ENCODE results near the gene LENG9. TPM values are rescaled to one million over a fixed set of nuclear protein-coding genes. Genes with fewer than 3 reads are reported as not detected.

LENG9 gene
- total RNA-seq, 1 experiment from 2014 or later = 4.2 TPM

DNA sequence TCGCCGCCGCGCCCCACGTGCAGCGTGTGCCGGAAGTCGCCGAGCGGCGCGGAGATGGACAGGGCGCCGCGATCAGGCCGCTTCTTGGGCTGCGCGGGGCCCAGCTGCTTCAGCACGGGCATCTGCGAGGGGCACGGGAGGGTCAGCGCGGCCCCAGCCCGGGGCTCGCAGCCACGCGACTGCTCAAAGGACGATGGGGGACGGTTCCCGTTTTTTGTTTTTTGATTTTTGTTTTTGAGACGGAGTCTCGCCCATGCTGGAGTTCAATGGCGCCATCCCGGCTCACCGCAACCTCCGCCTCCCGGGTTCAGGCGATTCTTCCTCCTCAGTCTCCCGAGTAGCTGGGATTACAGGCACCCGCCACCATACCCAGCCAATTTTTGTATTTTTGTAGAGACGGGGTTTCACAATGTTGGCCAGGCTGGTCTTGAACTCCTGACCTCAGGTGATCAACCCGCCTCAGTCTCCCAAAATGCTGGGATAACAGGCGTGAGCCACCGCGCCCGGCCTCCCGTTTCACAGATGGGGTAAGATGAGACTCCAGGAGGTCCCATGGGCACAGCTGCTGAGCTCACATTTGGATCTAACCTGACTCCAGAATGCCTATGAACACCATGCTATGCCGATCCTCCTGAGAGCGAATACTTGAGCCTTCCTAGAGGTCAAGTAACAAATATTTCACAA is 2.0 kb upstream of the LENG9 start:
- no peak for DNase-seq (ENCODE audit: low spot score)
- H3K27me3 ChIP-seq (replicated peaks; ENCODE audit: insufficient read depth, low read depth, low read length, poor library complexity) = no peaks in the 10 kb centered on the region
- peaks cover 13% of the 10 kb centered on the region for H3K36me3 ChIP-seq (ENCODE audit: insufficient read depth, low read length, poor library complexity, severe bottlenecking)
- ChIA-PET CTCF (no interaction called here), POLR2A (ENCODE audit: low non-redundant PET) (no interaction called here)
- H3K4me1 ChIP-seq (ENCODE audit: insufficient read depth, low read length, poor library complexity, severe bottlenecking) = peaks cover 54% of the 10 kb centered on the region
- no TSS peak for BruUV-seq (replicated peaks)
- no peak overlapping the region for H3K27ac ChIP-seq (ENCODE audit: low read depth, low read length, poor library complexity, severe bottlenecking)
- H3K4me3 ChIP-seq (ENCODE audit: low read depth, low read length, poor library complexity, severe bottlenecking) = no peak overlapping the region
- TF ChIP-seq EZH2 (IDR thresholded peaks at IDR 0.05; ENCODE audit: borderline replicate concordance, low read depth, low read length, poor library complexity, severe bottlenecking) = no peak
- TF ChIP-seq, protein P1, sequence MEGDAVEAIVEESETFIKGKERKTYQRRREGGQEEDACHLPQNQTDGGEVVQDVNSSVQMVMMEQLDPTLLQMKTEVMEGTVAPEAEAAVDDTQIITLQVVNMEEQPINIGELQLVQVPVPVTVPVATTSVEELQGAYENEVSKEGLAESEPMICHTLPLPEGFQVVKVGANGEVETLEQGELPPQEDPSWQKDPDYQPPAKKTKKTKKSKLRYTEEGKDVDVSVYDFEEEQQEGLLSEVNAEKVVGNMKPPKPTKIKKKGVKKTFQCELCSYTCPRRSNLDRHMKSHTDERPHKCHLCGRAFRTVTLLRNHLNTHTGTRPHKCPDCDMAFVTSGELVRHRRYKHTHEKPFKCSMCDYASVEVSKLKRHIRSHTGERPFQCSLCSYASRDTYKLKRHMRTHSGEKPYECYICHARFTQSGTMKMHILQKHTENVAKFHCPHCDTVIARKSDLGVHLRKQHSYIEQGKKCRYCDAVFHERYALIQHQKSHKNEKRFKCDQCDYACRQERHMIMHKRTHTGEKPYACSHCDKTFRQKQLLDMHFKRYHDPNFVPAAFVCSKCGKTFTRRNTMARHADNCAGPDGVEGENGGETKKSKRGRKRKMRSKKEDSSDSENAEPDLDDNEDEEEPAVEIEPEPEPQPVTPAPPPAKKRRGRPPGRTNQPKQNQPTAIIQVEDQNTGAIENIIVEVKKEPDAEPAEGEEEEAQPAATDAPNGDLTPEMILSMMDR (conservative IDR thresholded peaks at IDR 0.05; ENCODE audit: low read depth, low read length) = no peak
- intact Hi-C loops (cut with micrococcal nuclease; ENCODE audit: unreplicated experiment) = no loop called here
- no peaks in the 10 kb centered on the region for H3K9me3 ChIP-seq (ENCODE audit: low read depth, low read length, poor library complexity, severe bottlenecking)

DNA sequence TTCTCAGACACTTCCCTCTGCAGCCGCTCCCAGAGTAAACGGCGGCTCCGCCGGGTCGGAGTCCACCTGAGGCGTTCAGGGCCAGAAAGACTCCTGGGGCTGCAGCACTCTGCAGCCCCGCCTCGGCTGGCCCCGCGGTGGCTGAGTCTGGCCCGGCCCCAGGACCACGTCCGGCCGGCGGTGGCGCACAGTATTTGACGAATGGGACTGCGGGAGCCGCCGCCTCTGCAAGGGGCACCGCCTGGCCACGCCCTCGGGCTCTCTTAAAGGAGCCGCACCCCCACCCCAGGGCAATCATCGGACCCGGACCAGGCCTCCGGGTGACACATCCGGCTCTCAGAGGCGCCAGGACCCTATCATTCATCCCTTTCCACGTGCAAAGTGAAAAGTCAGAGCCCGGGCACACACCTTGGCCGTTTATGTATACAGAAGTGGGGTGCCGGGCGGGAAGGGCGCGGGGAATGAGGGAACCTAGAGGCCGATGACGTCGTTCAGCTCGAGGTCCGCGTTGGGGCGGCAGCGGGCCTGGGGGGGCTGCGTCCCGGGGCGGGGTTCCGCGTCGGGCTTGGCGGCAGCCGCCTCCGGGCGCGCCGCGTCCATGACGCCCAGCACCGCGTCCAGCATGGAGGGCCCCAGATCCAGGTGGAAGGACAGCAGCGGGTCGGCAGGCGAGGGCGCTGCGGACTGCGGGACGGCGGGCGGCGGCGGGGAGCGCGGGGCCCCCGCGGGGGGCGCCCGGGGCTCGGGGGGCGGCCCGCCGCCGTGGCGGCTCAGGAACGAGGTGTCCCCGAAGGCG is 1.2 kb upstream of the LENG9 start:
- no peaks in the 10 kb centered on the region for H3K27me3 ChIP-seq (replicated peaks; ENCODE audit: insufficient read depth, low read depth, low read length, poor library complexity)
- CTCF ChIA-PET = no interaction called here
- H3K36me3 ChIP-seq (ENCODE audit: insufficient read depth, low read length, poor library complexity, severe bottlenecking) = peaks cover 13% of the 10 kb centered on the region
- TF ChIP-seq, protein P1 (conservative IDR thresholded peaks at IDR 0.05; ENCODE audit: low read depth, low read length) = no peak
- TF ChIP-seq EZH2 (IDR thresholded peaks at IDR 0.05; ENCODE audit: borderline replicate concordance, low read depth, low read length, poor library complexity, severe bottlenecking) = no peak
- no TSS peak for BruUV-seq (replicated peaks)
- POLR2A ChIA-PET (ENCODE audit: low non-redundant PET) = no interaction called here
- H3K4me3 ChIP-seq (ENCODE audit: low read depth, low read length, poor library complexity, severe bottlenecking) = peak overlapping the region; percentile 66
- H3K4me1 ChIP-seq (ENCODE audit: insufficient read depth, low read length, poor library complexity, severe bottlenecking) = peaks cover 47% of the 10 kb centered on the region
- peak; percentile 87 for DNase-seq (ENCODE audit: low spot score)
- intact Hi-C loops (cut with micrococcal nuclease; ENCODE audit: unreplicated experiment) = no loop called here
- H3K27ac ChIP-seq (ENCODE audit: low read depth, low read length, poor library complexity, severe bottlenecking) = peak overlapping the region; percentile 97
- no peaks in the 10 kb centered on the region for H3K9me3 ChIP-seq (ENCODE audit: low read depth, low read length, poor library complexity, severe bottlenecking)

DNA sequence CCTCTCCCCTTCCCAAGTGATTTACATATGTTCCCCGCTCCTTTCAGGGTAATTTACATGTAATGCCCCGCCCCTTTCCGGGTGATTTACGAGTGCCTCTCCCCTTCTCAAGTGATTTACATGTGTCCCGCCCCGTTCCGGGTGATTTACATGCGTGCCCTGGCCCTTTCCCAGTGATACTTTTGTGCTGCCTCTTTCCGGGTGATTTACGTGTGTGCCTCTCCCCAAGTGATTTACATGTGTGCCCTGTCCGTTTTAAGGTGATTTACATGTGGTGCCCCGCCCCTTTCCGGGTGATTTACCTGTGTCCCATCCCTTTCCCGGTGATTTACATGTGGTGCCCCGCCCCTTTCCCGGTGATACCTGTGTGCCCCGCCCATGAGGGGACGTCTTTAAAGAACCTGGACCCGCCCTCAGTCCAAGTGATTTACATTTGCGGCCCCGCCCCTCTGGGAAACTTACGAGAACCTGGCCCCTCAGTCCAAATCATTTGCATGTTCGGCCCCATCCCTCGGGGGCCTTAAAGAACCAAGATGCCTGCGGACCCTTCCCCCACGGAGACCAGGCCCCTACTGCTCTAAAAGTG is 559 bp upstream of the LENG9 start:
- peaks cover 40% of the 10 kb centered on the region for H3K4me1 ChIP-seq (ENCODE audit: insufficient read depth, low read length, poor library complexity, severe bottlenecking)
- no peaks in the 10 kb centered on the region for H3K9me3 ChIP-seq (ENCODE audit: low read depth, low read length, poor library complexity, severe bottlenecking)
- ChIA-PET POLR2A (ENCODE audit: low non-redundant PET) (interaction anchor here (1.0 kb wide), 1 partner anchor 9 kb away, joined by 3 read pairs; the partner anchor contains the start of gene CDC42EP5), CTCF (no interaction called here)
- peak overlapping the region; percentile 97 for H3K27ac ChIP-seq (ENCODE audit: low read depth, low read length, poor library complexity, severe bottlenecking)
- peak overlapping the region; percentile 66 for H3K4me3 ChIP-seq (ENCODE audit: low read depth, low read length, poor library complexity, severe bottlenecking)
- H3K36me3 ChIP-seq (ENCODE audit: insufficient read depth, low read length, poor library complexity, severe bottlenecking) = peaks cover 17% of the 10 kb centered on the region
- BruUV-seq (replicated peaks) = no TSS peak
- no peaks in the 10 kb centered on the region for H3K27me3 ChIP-seq (replicated peaks; ENCODE audit: insufficient read depth, low read depth, low read length, poor library complexity)
- TF ChIP-seq EZH2 (IDR thresholded peaks at IDR 0.05; ENCODE audit: borderline replicate concordance, low read depth, low read length, poor library complexity, severe bottlenecking) = no peak
- intact Hi-C loops (cut with micrococcal nuclease; ENCODE audit: unreplicated experiment) = no loop called here
- peak; percentile 95 for DNase-seq (ENCODE audit: low spot score)
